Panc1 (cell line): ENCODE measurements around the gene SZT2. TPM values are rescaled to one million over a fixed set of nuclear protein-coding genes. Genes with fewer than 3 reads are reported as not detected.

Experiments
- ATAC-seq: fragments of 200-7000 bp; cut with Tn5 transposase; 2 replicates; pipeline ENCODE4 v1.9.1; 2020; ENCODE audit warnings: mild to moderate bottlenecking, moderate library complexity
- BruUV-seq: library from RNA; stranded (reverse); fragments of 400-500 nt; replicated peaks from 2 replicates; lab custom pipeline; 2021; lab: Mats Ljungman, UMichigan
- CTCF ChIA-PET: fragments of 300-600 bp; sonication (Branson Sonifier 250); formaldehyde crosslinking; loops from one replicate; lab custom pipeline; 2022; ENCODE audit warnings: antibody characterized with exemption; lab: Charles Lee
- POLR2A ChIA-PET: fragments of 300-600 bp; sonication (Branson Sonifier 250); formaldehyde crosslinking; loops from one replicate; lab custom pipeline; 2022; ENCODE audit warnings: antibody characterized with exemption; lab: Charles Lee
- DNase-seq: peaks from one replicate; pipeline ENCODE4 v3.0.0-alpha.2; 2010; ENCODE audit warnings: low read depth, low spot score
- H3K27ac ChIP-seq: 2 replicates; pipeline ENCODE4 v1.5.1; 2011; ENCODE audit warnings: mild to moderate bottlenecking, low read length, inconsistent platforms
- H3K27me3 ChIP-seq: fragments of 200-500 bp; sonication (Bioruptor generic); 2 replicates; pipeline ENCODE4 v1.6.0; 2014; ENCODE audit warnings: low read length, inconsistent platforms; ENCODE audit not compliant: control insufficient read depth, insufficient read depth
- H3K36me3 ChIP-seq: fragments of 200-500 bp; sonication (Bioruptor generic); 2 replicates; pipeline ENCODE4 v1.5.1; 2014; ENCODE audit warnings: inconsistent platforms, mild to moderate bottlenecking, low read length, moderate library complexity; ENCODE audit not compliant: control insufficient read depth, insufficient read depth
- H3K4me1 ChIP-seq: 2 replicates; pipeline ENCODE4 v1.5.1; 2011; ENCODE audit warnings: inconsistent platforms, mild to moderate bottlenecking, low read length, moderate library complexity; ENCODE audit not compliant: control insufficient read depth, insufficient read depth
- H3K4me3 ChIP-seq, 2 experiments: 2 replicates each; pipeline ENCODE4 v1.5.1; 2011 to 2012; ENCODE audit warnings: low read depth in 2 of 2, low read length in 2 of 2, mild to moderate bottlenecking in 2 of 2, inconsistent platforms in 1 of 2, moderate library complexity in 1 of 2
- H3K9me3 ChIP-seq: fragments of 200-500 bp; sonication (Bioruptor generic); 2 replicates; pipeline ENCODE4 v1.5.1; 2014; ENCODE audit warnings: low read depth, mild to moderate bottlenecking, inconsistent platforms, low read length, moderate library complexity; ENCODE audit not compliant: control insufficient read depth, insufficient read depth
- CTCF ChIP-seq: fragments of 450-650 bp; IDR thresholded peaks from 2 replicates; pipeline ENCODE4 v1.5.1; 2017; ENCODE audit warnings: mild to moderate bottlenecking
- POLR2AphosphoS5 ChIP-seq: IDR thresholded peaks from 2 replicates; pipeline ENCODE4 v1.6.1; 2012; ENCODE audit warnings: mild to moderate bottlenecking, low read depth, low read length, moderate library complexity
- REST ChIP-seq, 2 experiments: IDR thresholded peaks; 2 replicates each; pipeline ENCODE4 v1.6.1; 2011 to 2012; ENCODE audit warnings: low read depth in 2 of 2, control low read depth in 1 of 2, low read length in 1 of 2, mild to moderate bottlenecking in 1 of 2, moderate library complexity in 1 of 2; ENCODE audit not compliant: insufficient read depth in 1 of 2
- SIN3A ChIP-seq: IDR thresholded peaks from 2 replicates; pipeline ENCODE4 v1.6.1; 2012; ENCODE audit warnings: low read depth, mild to moderate bottlenecking, low read length, moderate library complexity, borderline replicate concordance; ENCODE audit not compliant: insufficient read depth
- TCF7L2 ChIP-seq: IDR thresholded peaks from 2 replicates; pipeline ENCODE4 v1.6.1; 2011; ENCODE audit warnings: mild to moderate bottlenecking, low read depth, low read length, inconsistent platforms
- in situ Hi-C: cut with HindIII; loops from 2 replicates; pipeline ENCODE4 v1.10.0; 2016; ENCODE audit warnings: low sequenced_read_pairs, low pct_unique_long_range_greater_than_20kb
- intact Hi-C: fragments of 100-400 bp; cut with micrococcal nuclease; formaldehyde crosslinking; loops from one replicate; pipeline ENCODE4 v1.10.0; 2022; ENCODE audit not compliant: unreplicated experiment
- total RNA-seq: library from RNA; stranded (reverse); gene quantifications from one replicate; pipeline ENCODE4 v1.2.1, GENCODE V29; 2021; ENCODE audit not compliant: unreplicated experiment

SZT2 gene
- total RNA-seq, 1 experiment from 2014 or later, result 40.2 TPM

GRCh38 chr1:43352881-43353280, 36.8 kb upstream of the SZT2 start:
- Histone ChIP-seq H3K27ac (no peak overlapping the region), H3K9me3 (no peaks in the 10 kb centered on the region), H3K27me3 (no peaks in the 10 kb centered on the region), H3K4me1 (peaks cover 17% of the 10 kb centered on the region), H3K4me3 (no peak overlapping the region), H3K36me3 (no peaks in the 10 kb centered on the region)
- ChIA-PET CTCF (no interaction called here), POLR2A (interaction anchor here (0.5 kb wide), 1 partner anchor 68 kb away, joined by 3 read pairs; no protein-coding TSS in a partner anchor)
- BruUV-seq, result no TSS peak
- intact Hi-C loops, result no loop called here
- no peak for TF ChIP-seq POLR2AphosphoS5
- TF ChIP-seq REST (IDR thresholded peaks at IDR 0.05; ENCODE audit: insufficient read depth in 1 of 2, low read depth in 2 of 2, low read length in 1 of 2), result no peak
- TF ChIP-seq TCF7L2, result peak; percentile 47; the same call in 1 of the 2 replicates
- no peak for TF ChIP-seq CTCF
- in situ Hi-C loops, result no loop called here
- no peak for DNase-seq
- no peak for ATAC-seq

GRCh38 chr1:43354471-43354870, 35.2 kb upstream of the SZT2 start:
- ATAC-seq, result no peak

More at GRCh38 chr1:43354471-43354870, 35.2 kb upstream of the SZT2 start:
- H3K4me3 ChIP-seq, result no peak overlapping the region
- H3K36me3 ChIP-seq, result no peaks in the 10 kb centered on the region; the same call in 1 of the 2 replicates
- ChIA-PET CTCF (no interaction called here), POLR2A (no interaction called here)
- TF ChIP-seq POLR2AphosphoS5, result no peak
- TF ChIP-seq SIN3A, result no peak
- TF ChIP-seq TCF7L2, result no peak
- no peak for TF ChIP-seq CTCF
- in situ Hi-C loops (no loop called here), intact Hi-C loops (no loop called here)
- DNase-seq, result no peak
- no peaks in the 10 kb centered on the region for H3K27me3 ChIP-seq
- peaks cover 14% of the 10 kb centered on the region for H3K4me1 ChIP-seq
- BruUV-seq, result no TSS peak
- H3K9me3 ChIP-seq, result no peaks in the 10 kb centered on the region
- H3K27ac ChIP-seq, result no peak overlapping the region
